CD4-positive, alpha-beta memory T cell (primary cell): ENCODE measurements around the gene ANO6. TPM values are rescaled to one million over a fixed set of nuclear protein-coding genes. Genes with fewer than 3 reads are reported as not detected.
A peak's percentile ranks its signal among the peaks of the same experiment; 100 is the strongest.
"Not testable (repeated sequence)": the region's sequence is repeated elsewhere in the genome, so short reads cannot be mapped to it uniquely, and the experiment has no call there.

Experiments
- CTCF ChIA-PET: fragments of 350-600 bp; sonication (Branson Sonifier 250); formaldehyde crosslinking; loops from one replicate; lab custom pipeline; 2021; ENCODE audit warnings: inconsistent platforms; ENCODE audit not compliant: partially characterized antibody; lab: Charles Lee
- POLR2A ChIA-PET: fragments of 350-600 bp; sonication (Branson Sonifier 250); formaldehyde crosslinking; loops from one replicate; lab custom pipeline; 2021; ENCODE audit not compliant: partially characterized antibody; lab: Charles Lee
- DNase-seq, 5 donors: peaks; one replicate each; pipeline versions ENCODE4 v3.0.0 to v3.0.0-alpha.2; 2020 to 2022; ENCODE audit warnings: mixed read lengths in 1 of 5
- H3K27ac ChIP-seq: one replicate; pipeline ENCODE4 v1.7.0; 2013; ENCODE audit warnings: low read depth, low read length
- H3K27me3 ChIP-seq: 2 replicates; pipeline ENCODE4 v1.7.0; 2013; ENCODE audit warnings: mild to moderate bottlenecking, low read length, moderate library complexity; ENCODE audit not compliant: insufficient read depth
- H3K36me3 ChIP-seq: 2 replicates; pipeline ENCODE4 v1.7.0; 2013; ENCODE audit warnings: mild to moderate bottlenecking, low read length, moderate library complexity; ENCODE audit not compliant: insufficient read depth
- H3K4me1 ChIP-seq: 2 replicates; pipeline ENCODE4 v1.7.0; 2013; ENCODE audit warnings: mild to moderate bottlenecking, low read length, moderate library complexity; ENCODE audit not compliant: insufficient read depth
- H3K4me3 ChIP-seq, 2 donors: one replicate each; pipeline ENCODE4 v1.7.0; 2013; ENCODE audit warnings: low read length in 2 of 2, mild to moderate bottlenecking in 1 of 2
- H3K9me3 ChIP-seq, 2 donors: one replicate each; pipeline ENCODE4 v1.7.0; 2013; ENCODE audit warnings: low read length in 2 of 2, control low read depth in 1 of 2; ENCODE audit not compliant: control insufficient read depth in 1 of 2
- H3K27ac Mint-ChIP-seq, 7 donors: one replicate each; pipeline ENCODE4 v1.8.0; 2020 to 2021; ENCODE audit warnings: mixed read lengths in 7 of 7, mild to moderate bottlenecking in 6 of 7, inconsistent platforms in 3 of 7, moderate library complexity in 3 of 7
- H3K27me3 Mint-ChIP-seq, 2 donors: one replicate each; pipeline ENCODE4 v1.8.0; 2020 to 2021; ENCODE audit warnings: mixed read lengths in 2 of 2
- H3K36me3 Mint-ChIP-seq, 2 donors: one replicate each; pipeline ENCODE4 v1.8.0; 2020 to 2021; ENCODE audit warnings: mixed read lengths in 2 of 2, inconsistent platforms in 1 of 2, mild to moderate bottlenecking in 1 of 2
- H3K4me1 Mint-ChIP-seq, 4 donors: one replicate each; pipeline ENCODE4 v1.8.0; 2020 to 2021; ENCODE audit warnings: mixed read lengths in 4 of 4, mild to moderate bottlenecking in 1 of 4
- H3K4me3 Mint-ChIP-seq, 8 donors: one replicate each; pipeline ENCODE4 v1.8.0; 2020 to 2021; ENCODE audit warnings: mixed read lengths in 8 of 8, mild to moderate bottlenecking in 7 of 8, moderate library complexity in 6 of 8, inconsistent platforms in 3 of 8
- H3K9me3 Mint-ChIP-seq, 8 donors: one replicate each; pipeline ENCODE4 v1.8.0; 2020 to 2021; ENCODE audit warnings: mixed read lengths in 8 of 8, mild to moderate bottlenecking in 5 of 8, inconsistent platforms in 3 of 8, moderate library complexity in 1 of 8
- intact Hi-C: fragments of 100-400 bp; cut with micrococcal nuclease; formaldehyde crosslinking; loops from one replicate; pipeline ENCODE4 v1.15.1; 2023
- polyA plus RNA-seq, 2 donors: library from polyadenylated mRNA; unstranded; fragments of 300-500 nt; fragmentation: Illumina TruSeq; gene quantifications; one replicate each; pipeline ENCODE4 v1.2.3, GENCODE V29; 2021
- total RNA-seq, 2 experiments: library from RNA; stranded (reverse); gene quantifications; one replicate each; pipeline ENCODE4 v1.2.3, GENCODE V29; 2021

ANO6 gene
- total and polyA plus RNA-seq, 4 experiments from 2014 or later = 25.3 to 36.5 (median 31.0) TPM

- Mint-ChIP-seq H3K9me3 (peaks cover 0 to 5% (median 0%) of the 10 kb centered on the region in 8 donors), H3K4me1 (no peaks in the 10 kb centered on the region), H3K27ac (no peak overlapping the region), H3K27me3 (no peaks in the 10 kb centered on the region), H3K4me3 (no peak overlapping the region), H3K36me3 (peaks cover 66 to 68% of the 10 kb centered on the region in 2 donors)
- intact Hi-C loops = loop anchor here (1.0 to 2.0 kb wide), 3 partner anchors 205 to 258 kb away; no protein-coding TSS in a partner anchor
- POLR2A ChIA-PET = no interaction called here
- Histone ChIP-seq H3K9me3 (no peaks in the 10 kb centered on the region), H3K4me1 (no peaks in the 10 kb centered on the region), H3K27me3 (no peaks in the 10 kb centered on the region), H3K36me3 (no peaks in the 10 kb centered on the region), H3K4me3 (no peak overlapping the region), H3K27ac (no peak overlapping the region)
- DNase-seq = peak in 1 of 5 donors; percentile 2
- CTCF ChIA-PET = interaction anchor here (0.7 to 2.2 kb wide), 13 partner anchors 11 to 736 kb away, joined by 3 to 19 read pairs (median 3); no protein-coding TSS in a partner anchor
Measured at GRCh38 chr12:45388545-45388944, 172.7 kb downstream of the ANO6 start.

DNA sequence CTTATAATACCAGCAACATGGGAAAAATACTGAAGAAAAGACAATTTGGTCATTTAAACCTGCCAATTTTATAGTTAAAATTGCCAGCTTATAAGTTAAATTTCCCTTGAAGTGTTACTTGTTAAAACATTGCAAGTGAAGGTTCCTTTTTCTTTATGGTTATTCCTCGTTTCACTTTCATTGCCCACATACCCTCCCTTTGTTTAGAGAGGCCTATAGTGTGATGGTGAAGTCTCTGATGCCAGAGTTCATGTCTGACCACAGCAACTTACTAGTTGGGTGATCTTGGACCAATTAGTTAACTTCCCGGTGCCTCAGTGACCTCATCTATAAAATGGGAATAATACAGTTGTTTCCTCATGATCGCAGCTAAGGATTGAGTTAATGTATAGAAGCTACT, 173.5 kb downstream of the ANO6 start:
- H3K4me3 Mint-ChIP-seq = no peak overlapping the region
- H3K27me3 ChIP-seq = no peaks in the 10 kb centered on the region
- POLR2A ChIA-PET = no interaction called here
- no peak overlapping the region for H3K27ac Mint-ChIP-seq
- no peaks in the 10 kb centered on the region for H3K4me1 ChIP-seq
- CTCF ChIA-PET = interaction anchor here (1.3 to 2.2 kb wide), 6 partner anchors 21 to 736 kb away, joined by 3 to 19 read pairs (median 4); no protein-coding TSS in a partner anchor
- no peak overlapping the region for H3K4me3 ChIP-seq
- H3K36me3 Mint-ChIP-seq = peaks cover 59 to 69% of the 10 kb centered on the region in 2 donors
- no peak overlapping the region for H3K27ac ChIP-seq
- DNase-seq = no peak
- no peaks in the 10 kb centered on the region for H3K9me3 ChIP-seq
- H3K36me3 ChIP-seq = no peaks in the 10 kb centered on the region
- intact Hi-C loops = loop anchor here (2.0 kb wide), 1 partner anchor 259 kb away; no protein-coding TSS in a partner anchor
- no peaks in the 10 kb centered on the region for H3K4me1 Mint-ChIP-seq
- H3K9me3 Mint-ChIP-seq = peaks cover 0 to 8% (median 2%) of the 10 kb centered on the region in 8 donors
- H3K27me3 Mint-ChIP-seq = no peaks in the 10 kb centered on the region

GRCh38 chr12:45397499-45397898, 181.6 kb downstream of the ANO6 start:
- peaks cover 41 to 46% of the 10 kb centered on the region in 2 donors for H3K36me3 Mint-ChIP-seq
- H3K4me1 ChIP-seq, intact Hi-C loops, H3K4me3 Mint-ChIP-seq, CTCF ChIA-PET, POLR2A ChIA-PET, H3K27me3 ChIP-seq, H3K4me3 ChIP-seq, H3K36me3 ChIP-seq, H3K27ac Mint-ChIP-seq, H3K9me3 ChIP-seq, H3K4me1 Mint-ChIP-seq, H3K27me3 Mint-ChIP-seq, DNase-seq, H3K27ac ChIP-seq: not testable (repeated sequence)
- H3K9me3 Mint-ChIP-seq = peaks cover 3 to 20% (median 8%) of the 10 kb centered on the region in 8 donors

DNA sequence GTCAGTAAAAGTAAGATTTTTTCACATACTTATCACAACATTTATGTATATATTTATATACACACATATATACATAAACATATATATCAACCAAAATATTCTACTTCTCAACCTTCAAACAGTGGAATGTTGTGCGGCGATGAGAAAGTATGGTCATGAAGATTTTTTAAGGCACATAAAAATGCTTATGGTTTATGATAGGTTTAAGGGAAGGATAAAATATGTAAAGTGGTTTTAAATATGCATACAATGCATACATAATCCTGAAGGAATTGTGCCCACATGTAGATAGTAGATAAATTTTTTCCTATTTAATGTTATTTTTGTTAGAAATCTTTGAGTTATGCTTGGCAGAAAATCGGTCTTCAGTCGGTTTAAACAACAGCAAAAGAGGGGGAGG, 182.7 kb downstream of the ANO6 start:
- peaks cover 3 to 20% (median 6%) of the 10 kb centered on the region in 8 donors for H3K9me3 Mint-ChIP-seq
- no peak overlapping the region for H3K27ac Mint-ChIP-seq
- CTCF ChIA-PET = interaction anchor here (1.4 kb wide), 1 partner anchor 10 kb away, joined by 3 read pairs; no protein-coding TSS in a partner anchor
- no peak for DNase-seq
- H3K27me3 Mint-ChIP-seq = no peaks in the 10 kb centered on the region
- Histone ChIP-seq H3K27ac (no peak overlapping the region), H3K27me3 (no peaks in the 10 kb centered on the region), H3K36me3 (peaks cover 10% of the 10 kb centered on the region), H3K4me3 (no peak overlapping the region), H3K9me3 (no peaks in the 10 kb centered on the region), H3K4me1 (no peaks in the 10 kb centered on the region)
- H3K4me3 Mint-ChIP-seq = no peak overlapping the region
- H3K36me3 Mint-ChIP-seq = peaks cover 40 to 46% of the 10 kb centered on the region in 2 donors
- H3K4me1 Mint-ChIP-seq = no peaks in the 10 kb centered on the region
- POLR2A ChIA-PET = no interaction called here
- intact Hi-C loops = no loop called here

GRCh38 chr12:45400991-45401390, 185.1 kb downstream of the ANO6 start:
- H3K36me3 Mint-ChIP-seq = peaks cover 40 to 57% of the 10 kb centered on the region in 2 donors
- no peak overlapping the region for H3K27ac Mint-ChIP-seq

GRCh38 chr12:45402288-45402687, 186.4 kb downstream of the ANO6 start:
- H3K27ac ChIP-seq = no peak overlapping the region
- no peaks in the 10 kb centered on the region for H3K4me1 ChIP-seq
- Mint-ChIP-seq H3K36me3 (peaks cover 41 to 60% of the 10 kb centered on the region in 2 donors), H3K4me3 (no peak overlapping the region), H3K9me3 (no peaks in the 10 kb centered on the region), H3K27ac (no peak overlapping the region), H3K4me1 (no peaks in the 10 kb centered on the region), H3K27me3 (no peaks in the 10 kb centered on the region)
- DNase-seq = no peak
- CTCF ChIA-PET = no interaction called here
- no peaks in the 10 kb centered on the region for H3K27me3 ChIP-seq
- POLR2A ChIA-PET = no interaction called here
- H3K9me3 ChIP-seq = no peaks in the 10 kb centered on the region
- intact Hi-C loops = no loop called here
- peaks cover 12% of the 10 kb centered on the region for H3K36me3 ChIP-seq
- no peak overlapping the region for H3K4me3 ChIP-seq

More at GRCh38 chr12:45400991-45401390, 185.1 kb downstream of the ANO6 start:
- peaks cover 0 to 7% (median 4%) of the 10 kb centered on the region in 8 donors for H3K9me3 Mint-ChIP-seq
- DNase-seq = no peak
- H3K4me3 Mint-ChIP-seq = no peak overlapping the region
- POLR2A ChIA-PET = no interaction called here
- H3K27me3 ChIP-seq = no peaks in the 10 kb centered on the region
- no peak overlapping the region for H3K27ac ChIP-seq
- no peaks in the 10 kb centered on the region for H3K9me3 ChIP-seq
- H3K4me1 ChIP-seq = no peaks in the 10 kb centered on the region
- H3K4me1 Mint-ChIP-seq = no peaks in the 10 kb centered on the region
- no peaks in the 10 kb centered on the region for H3K27me3 Mint-ChIP-seq
- peaks cover 12% of the 10 kb centered on the region for H3K36me3 ChIP-seq
- intact Hi-C loops = no loop called here
- no peak overlapping the region for H3K4me3 ChIP-seq
- CTCF ChIA-PET = interaction anchor here (0.8 to 1.0 kb wide), 2 partner anchors 12 to 230 kb away, joined by 3 read pairs; no protein-coding TSS in a partner anchor

- no peak overlapping the region for H3K4me3 ChIP-seq
- peaks cover 30% of the 10 kb centered on the region for H3K36me3 ChIP-seq
- no peaks in the 10 kb centered on the region for H3K9me3 Mint-ChIP-seq
- ChIA-PET POLR2A (no interaction called here), CTCF (interaction anchor here (1.7 kb wide), 1 partner anchor 7 kb away, joined by 3 read pairs; no protein-coding TSS in a partner anchor)
- H3K4me1 ChIP-seq = no peaks in the 10 kb centered on the region
- no peak overlapping the region for H3K4me3 Mint-ChIP-seq
- H3K9me3 ChIP-seq = no peaks in the 10 kb centered on the region
- no peak overlapping the region for H3K27ac ChIP-seq
- no peaks in the 10 kb centered on the region for H3K27me3 ChIP-seq
- H3K36me3 Mint-ChIP-seq = peaks cover 54 to 72% of the 10 kb centered on the region in 2 donors
- intact Hi-C loops = no loop called here
- H3K27ac Mint-ChIP-seq = peak overlapping the region in 2 of 7 donors; percentile 1 to 13
- DNase-seq = no peak
- H3K4me1 Mint-ChIP-seq = peaks cover 0 to 4% (median 0%) of the 10 kb centered on the region in 4 donors
- H3K27me3 Mint-ChIP-seq = no peaks in the 10 kb centered on the region
Measured at GRCh38 chr12:45406988-45407850, 191.3 kb downstream of the ANO6 start.
